DOHH2 (cell line): ENCODE results near the gene GTF3C6.

Source experiments
- CTCF ChIP-seq: fragments of 200-600 bp; sonication (generic); IDR thresholded peaks from one replicate; pipeline ENCODE4 v1.5.1; 2014; ENCODE audit warnings: antibody characterized with exemption, mild to moderate bottlenecking, low read depth, low read length; ENCODE audit not compliant: poor library complexity, severe bottlenecking
- EZH2phosphoT487 ChIP-seq: fragments of 200-600 bp; sonication (generic); IDR thresholded peaks from 2 replicates; pipeline ENCODE4 v1.6.1; 2017; ENCODE audit warnings: borderline replicate concordance, mild to moderate bottlenecking, antibody characterized with exemption, low read length, moderate library complexity, mixed read lengths

GRCh38 chr6:110990840-110991576, 32.5 kb downstream of the GTF3C6 start:
- TF ChIP-seq CTCF (peak; percentile 24), EZH2phosphoT487 (no peak)
